PC-9 (cell line): ENCODE results near the gene MYL6B.

Experiments used
- CTCF ChIP-seq: fragments of 200-600 bp; sonication (generic); conservative IDR thresholded peaks from 2 replicates; pipeline ENCODE4 v1.6.1; 2017; ENCODE audit warnings: mixed run types, antibody characterized with exemption, mild to moderate bottlenecking, moderate library complexity
- EZH2 ChIP-seq: fragments of 200-600 bp; sonication (generic); IDR thresholded peaks from 2 replicates; pipeline ENCODE4 v1.8.0; 2017; ENCODE audit warnings: antibody characterized with exemption, low read depth

GRCh38 chr12:56104815-56105608 is 47.4 kb upstream of the MYL6B start:
- TF ChIP-seq CTCF (no peak), EZH2 (no peak)
